ENCODE data around the gene IL18.

Gene IL18

GRCh38 chr11:112121981-112122615, 41.8 kb downstream of the IL18 start:
- Histone ChIP-seq H3K4me3 (ENCODE audit: extremely low read depth, insufficient read depth, low read length, poor library complexity, severe bottlenecking) (no peak overlapping the region), H3K9me3 (ENCODE audit: control insufficient read depth, low read length) (no peaks in the 10 kb centered on the region), H3K36me3 (ENCODE audit: control insufficient read depth, insufficient read depth, low read length) (no peaks in the 10 kb centered on the region), H3K4me1 (ENCODE audit: control insufficient read depth, insufficient read depth, low read length, poor library complexity, severe bottlenecking) (no peaks in the 10 kb centered on the region), H3K27ac (ENCODE audit: low read depth, low read length, severe bottlenecking) (no peak overlapping the region)
- WGBS, 2 experiments (ENCODE audit: insufficient coverage in 2 of 2), result 100% methylated on average over 1 to 3 of the region's 5 CpGs

- no peaks in the 10 kb centered on the region for H3K9me3 ChIP-seq (ENCODE audit: control insufficient read depth, low read length)
- no peaks in the 10 kb centered on the region for H3K4me1 ChIP-seq (ENCODE audit: control insufficient read depth, insufficient read depth, low read length, poor library complexity, severe bottlenecking)
- H3K27ac ChIP-seq (ENCODE audit: low read depth, low read length, severe bottlenecking), result no peak overlapping the region
- 88% methylated on average over 1 of the region's 2 CpGs; no CpG with 5 or more reads in 1 of the 2 experiments for WGBS, 2 experiments (ENCODE audit: insufficient coverage in 2 of 2)
- H3K4me3 ChIP-seq (ENCODE audit: extremely low read depth, insufficient read depth, low read length, poor library complexity, severe bottlenecking), result no peak overlapping the region
- H3K36me3 ChIP-seq (ENCODE audit: control insufficient read depth, insufficient read depth, low read length), result no peaks in the 10 kb centered on the region
Measured at GRCh38 chr11:112118176-112118575, 45.7 kb downstream of the IL18 start.

GRCh38 chr11:112115386-112115785, 48.5 kb downstream of the IL18 start:
- Histone ChIP-seq H3K9me3 (ENCODE audit: control insufficient read depth, low read length) (no peaks in the 10 kb centered on the region), H3K4me1 (ENCODE audit: control insufficient read depth, insufficient read depth, low read length, poor library complexity, severe bottlenecking) (no peaks in the 10 kb centered on the region), H3K27ac (ENCODE audit: low read depth, low read length, severe bottlenecking) (no peak overlapping the region), H3K4me3 (ENCODE audit: extremely low read depth, insufficient read depth, low read length, poor library complexity, severe bottlenecking) (no peak overlapping the region), H3K36me3 (ENCODE audit: control insufficient read depth, insufficient read depth, low read length) (no peaks in the 10 kb centered on the region)
- WGBS, 2 experiments (ENCODE audit: insufficient coverage in 2 of 2), result 84% methylated on average over 3 to 4 of the region's 5 CpGs

GRCh38 chr11:112114460-112114859, 49.4 kb downstream of the IL18 start:
- Histone ChIP-seq H3K36me3 (ENCODE audit: control insufficient read depth, insufficient read depth, low read length) (no peaks in the 10 kb centered on the region), H3K9me3 (ENCODE audit: control insufficient read depth, low read length) (no peaks in the 10 kb centered on the region), H3K4me1 (ENCODE audit: control insufficient read depth, insufficient read depth, low read length, poor library complexity, severe bottlenecking) (no peaks in the 10 kb centered on the region), H3K27ac (ENCODE audit: low read depth, low read length, severe bottlenecking) (no peak overlapping the region), H3K4me3 (ENCODE audit: extremely low read depth, insufficient read depth, low read length, poor library complexity, severe bottlenecking) (no peak overlapping the region)
- WGBS, 2 experiments (ENCODE audit: insufficient coverage in 2 of 2), result 70 to 100% methylated on average over 1 of the region's 2 CpGs

- H3K27ac ChIP-seq (ENCODE audit: low read depth, low read length, severe bottlenecking), result no peak overlapping the region
- no peak overlapping the region for H3K4me3 ChIP-seq (ENCODE audit: extremely low read depth, insufficient read depth, low read length, poor library complexity, severe bottlenecking)
- no peaks in the 10 kb centered on the region for H3K9me3 ChIP-seq (ENCODE audit: control insufficient read depth, low read length)
- 68 to 79% methylated on average over 4 of the region's 6 CpGs for WGBS, 2 experiments (ENCODE audit: insufficient coverage in 2 of 2)
- H3K36me3 ChIP-seq (ENCODE audit: control insufficient read depth, insufficient read depth, low read length), result no peaks in the 10 kb centered on the region
- H3K4me1 ChIP-seq (ENCODE audit: control insufficient read depth, insufficient read depth, low read length, poor library complexity, severe bottlenecking), result no peaks in the 10 kb centered on the region
Measured at GRCh38 chr11:112113539-112114457, 50.1 kb downstream of the IL18 start.

GRCh38 chr11:112106070-112106469, 57.8 kb downstream of the IL18 start:
- H3K27ac ChIP-seq (ENCODE audit: low read depth, low read length, severe bottlenecking), result no peak overlapping the region
- H3K9me3 ChIP-seq (ENCODE audit: control insufficient read depth, low read length), result no peaks in the 10 kb centered on the region
- WGBS, 2 experiments (ENCODE audit: insufficient coverage in 2 of 2), result 86 to 89% methylated on average over 6 of the region's 8 CpGs
- H3K4me3 ChIP-seq (ENCODE audit: extremely low read depth, insufficient read depth, low read length, poor library complexity, severe bottlenecking), result no peak overlapping the region
- H3K36me3 ChIP-seq (ENCODE audit: control insufficient read depth, insufficient read depth, low read length), result no peaks in the 10 kb centered on the region
- no peaks in the 10 kb centered on the region for H3K4me1 ChIP-seq (ENCODE audit: control insufficient read depth, insufficient read depth, low read length, poor library complexity, severe bottlenecking)

- Histone ChIP-seq H3K27ac (ENCODE audit: low read depth, low read length, severe bottlenecking) (no peak overlapping the region), H3K4me3 (ENCODE audit: extremely low read depth, insufficient read depth, low read length, poor library complexity, severe bottlenecking) (no peak overlapping the region), H3K9me3 (ENCODE audit: control insufficient read depth, low read length) (no peaks in the 10 kb centered on the region), H3K36me3 (ENCODE audit: control insufficient read depth, insufficient read depth, low read length) (no peaks in the 10 kb centered on the region), H3K4me1 (ENCODE audit: control insufficient read depth, insufficient read depth, low read length, poor library complexity, severe bottlenecking) (no peaks in the 10 kb centered on the region)
- no CpG with 5 or more reads among the region's 6 CpGs for WGBS, 2 experiments (ENCODE audit: insufficient coverage in 2 of 2)
Measured at GRCh38 chr11:112103446-112103845, 60.4 kb downstream of the IL18 start.

GRCh38 chr11:112100462-112100861, 63.4 kb downstream of the IL18 start:
- Histone ChIP-seq H3K4me1 (ENCODE audit: control insufficient read depth, insufficient read depth, low read length, poor library complexity, severe bottlenecking) (no peaks in the 10 kb centered on the region), H3K4me3 (ENCODE audit: extremely low read depth, insufficient read depth, low read length, poor library complexity, severe bottlenecking) (no peak overlapping the region), H3K27ac (ENCODE audit: low read depth, low read length, severe bottlenecking) (no peak overlapping the region), H3K36me3 (ENCODE audit: control insufficient read depth, insufficient read depth, low read length) (peaks cover 20% of the 10 kb centered on the region), H3K9me3 (ENCODE audit: control insufficient read depth, low read length) (no peaks in the 10 kb centered on the region)
- WGBS, 2 experiments (ENCODE audit: insufficient coverage in 2 of 2), result 80 to 100% methylated on average over 1 to 2 of the region's 2 CpGs

GRCh38 chr11:112097734-112098528, 66.0 kb downstream of the IL18 start:
- WGBS, 2 experiments (ENCODE audit: insufficient coverage in 2 of 2), result 95 to 96% methylated on average over 8 of the region's 11 CpGs
- H3K9me3 ChIP-seq (ENCODE audit: control insufficient read depth, low read length), result no peaks in the 10 kb centered on the region

GRCh38 chr11:112096194-112096593, 67.7 kb downstream of the IL18 start:
- H3K4me3 ChIP-seq (ENCODE audit: extremely low read depth, insufficient read depth, low read length, poor library complexity, severe bottlenecking), result no peak overlapping the region
- H3K4me1 ChIP-seq (ENCODE audit: control insufficient read depth, insufficient read depth, low read length, poor library complexity, severe bottlenecking), result no peaks in the 10 kb centered on the region
- H3K27ac ChIP-seq (ENCODE audit: low read depth, low read length, severe bottlenecking), result no peak overlapping the region
- peaks cover 53% of the 10 kb centered on the region for H3K36me3 ChIP-seq (ENCODE audit: control insufficient read depth, insufficient read depth, low read length)
- H3K9me3 ChIP-seq (ENCODE audit: control insufficient read depth, low read length), result no peaks in the 10 kb centered on the region

More at GRCh38 chr11:112097734-112098528, 66.0 kb downstream of the IL18 start:
- no peaks in the 10 kb centered on the region for H3K4me1 ChIP-seq (ENCODE audit: control insufficient read depth, insufficient read depth, low read length, poor library complexity, severe bottlenecking)
- H3K4me3 ChIP-seq (ENCODE audit: extremely low read depth, insufficient read depth, low read length, poor library complexity, severe bottlenecking), result no peak overlapping the region
- peaks cover 36% of the 10 kb centered on the region for H3K36me3 ChIP-seq (ENCODE audit: control insufficient read depth, insufficient read depth, low read length)
- H3K27ac ChIP-seq (ENCODE audit: low read depth, low read length, severe bottlenecking), result no peak overlapping the region

Measured in mesodermal cell (in vitro differentiated cells).